ENCODE data around the gene TMEM86A.
A peak's percentile ranks its signal among the peaks of the same experiment; 100 is the strongest.
"Not testable (repeated sequence)": the region's sequence is repeated elsewhere in the genome, so short reads cannot be mapped to it uniquely, and the experiment has no call there.

Gene TMEM86A, protein sequence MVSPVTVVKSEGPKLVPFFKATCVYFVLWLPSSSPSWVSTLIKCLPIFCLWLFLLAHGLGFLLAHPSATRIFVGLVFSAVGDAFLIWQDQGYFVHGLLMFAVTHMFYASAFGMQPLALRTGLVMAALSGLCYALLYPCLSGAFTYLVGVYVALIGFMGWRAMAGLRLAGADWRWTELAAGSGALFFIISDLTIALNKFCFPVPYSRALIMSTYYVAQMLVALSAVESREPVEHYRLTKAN

DNA sequence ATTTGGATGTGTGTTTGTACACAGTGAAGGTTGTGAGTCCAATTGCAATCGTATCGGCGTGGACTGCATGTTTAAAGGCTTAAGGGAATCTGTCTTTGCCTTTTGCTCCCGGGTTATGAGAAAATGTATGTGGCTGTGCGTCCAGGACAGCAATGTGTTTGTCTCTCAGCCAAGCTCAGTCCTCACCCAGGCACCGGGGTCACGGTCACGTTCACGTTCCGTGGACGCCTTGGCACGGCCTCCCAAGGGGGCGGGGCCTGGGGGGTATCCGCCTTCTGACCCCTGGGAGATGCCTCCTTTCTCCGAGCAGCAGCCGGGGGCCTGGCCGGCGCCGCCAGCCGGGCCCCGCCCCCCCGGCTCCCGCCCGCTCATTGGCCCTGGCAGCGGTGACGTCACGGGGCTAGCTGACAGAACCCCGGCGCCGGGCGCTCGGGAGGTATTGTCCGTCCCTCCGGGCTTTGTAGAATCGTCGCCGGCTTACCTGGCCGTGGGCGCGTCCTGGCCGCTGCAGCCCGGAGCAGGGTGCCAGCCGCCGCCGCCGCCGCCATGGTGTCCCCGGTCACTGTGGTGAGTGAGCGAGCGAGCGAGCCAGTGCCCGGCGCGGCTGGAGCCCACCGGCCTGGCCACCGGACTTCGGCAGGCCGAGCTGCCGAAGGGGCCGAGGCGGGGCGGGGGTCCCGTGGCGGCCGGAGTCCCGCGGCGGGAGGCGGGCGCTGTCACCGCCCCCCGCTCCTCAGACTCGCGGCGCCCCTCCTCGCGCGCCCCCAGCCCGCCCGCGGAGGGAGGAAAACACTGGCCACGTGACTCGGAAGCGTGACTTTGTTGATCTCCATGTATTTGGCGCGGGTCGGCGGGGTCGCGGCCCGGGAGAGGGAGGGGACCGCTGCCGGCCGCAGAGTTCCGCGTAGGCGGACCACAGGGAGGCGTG is at the start of gene TMEM86A:
TMEM86A (plus strand) TSS at position 439 of the 928 bp plus-strand sequence; CDS start at position 547, 108 bp downstream.
- peak; percentile 87 for DNase-seq

DNA sequence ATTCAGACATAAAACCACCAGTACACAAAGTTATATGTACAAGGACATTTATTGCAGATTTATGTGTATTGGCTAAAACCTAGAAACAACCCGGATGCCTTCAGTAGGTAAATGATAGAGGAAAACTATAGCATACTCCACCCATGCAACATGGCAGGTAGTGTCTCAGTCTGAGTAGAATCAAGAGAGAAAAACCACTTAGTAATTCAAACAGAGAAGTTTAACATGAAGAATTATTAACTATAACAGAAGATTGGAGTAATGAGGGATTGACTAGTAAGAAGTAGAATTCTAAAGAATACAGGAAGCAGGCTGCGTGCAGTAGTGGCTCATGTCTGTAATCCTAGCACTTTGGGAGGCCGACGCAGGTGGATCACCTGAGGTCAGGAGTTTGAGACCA is 48.2 kb upstream of the TMEM86A start:
- no peak for DNase-seq

DNA sequence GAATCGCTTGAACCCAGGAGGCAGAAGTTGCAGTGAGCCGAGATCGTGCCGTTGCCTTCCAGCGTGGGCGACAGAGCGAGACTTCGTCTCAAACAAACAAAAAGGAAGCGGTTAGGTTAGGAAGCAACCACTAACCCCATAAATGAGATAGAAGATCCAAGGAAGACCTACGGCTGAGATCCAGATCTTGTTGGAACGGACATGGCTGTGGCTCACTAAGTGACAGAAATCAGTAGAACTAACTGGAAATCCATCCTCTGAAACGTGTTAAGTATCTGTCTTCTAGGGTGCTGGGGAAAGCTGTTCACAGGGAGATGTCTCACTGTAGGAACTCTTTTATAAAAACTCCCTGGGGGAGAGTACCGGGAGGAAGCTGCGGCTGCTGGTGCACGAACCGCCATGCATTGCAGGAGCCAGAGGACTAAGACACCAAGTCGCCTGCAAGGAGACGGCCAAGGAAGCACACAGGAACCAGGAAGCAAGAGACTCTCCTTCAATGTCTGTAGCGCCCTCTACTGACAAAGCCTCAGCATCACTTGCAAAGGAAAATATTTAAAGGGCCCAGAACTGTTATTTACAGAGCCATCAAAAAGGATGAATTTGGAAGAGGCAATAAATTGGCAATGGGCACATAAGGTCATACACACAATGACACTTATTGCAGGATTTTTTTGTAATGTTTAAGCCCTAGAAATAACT is 47.6 kb upstream of the TMEM86A start:
- peak; percentile 36 for DNase-seq

DNA sequence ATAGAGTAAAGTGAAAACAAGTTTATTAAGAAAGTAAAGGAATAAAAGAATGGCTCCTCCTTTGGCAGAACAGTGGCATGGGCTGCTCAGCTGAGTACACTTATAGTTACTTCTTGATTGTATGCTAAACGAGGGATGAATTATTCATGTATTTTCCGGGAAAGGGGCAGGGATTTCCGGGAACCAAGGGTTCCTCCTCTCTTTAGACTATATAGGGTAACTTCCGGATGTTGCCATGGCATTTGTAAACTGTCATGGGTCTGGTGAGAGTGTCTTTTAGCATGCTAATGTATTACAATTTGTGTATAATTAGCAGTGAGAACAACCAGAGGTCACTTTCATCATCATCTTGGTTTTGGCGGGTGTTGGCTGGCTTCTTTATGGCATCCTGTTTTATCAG is 40.9 kb upstream of the TMEM86A start:
- DNase-seq, result no peak

DNA sequence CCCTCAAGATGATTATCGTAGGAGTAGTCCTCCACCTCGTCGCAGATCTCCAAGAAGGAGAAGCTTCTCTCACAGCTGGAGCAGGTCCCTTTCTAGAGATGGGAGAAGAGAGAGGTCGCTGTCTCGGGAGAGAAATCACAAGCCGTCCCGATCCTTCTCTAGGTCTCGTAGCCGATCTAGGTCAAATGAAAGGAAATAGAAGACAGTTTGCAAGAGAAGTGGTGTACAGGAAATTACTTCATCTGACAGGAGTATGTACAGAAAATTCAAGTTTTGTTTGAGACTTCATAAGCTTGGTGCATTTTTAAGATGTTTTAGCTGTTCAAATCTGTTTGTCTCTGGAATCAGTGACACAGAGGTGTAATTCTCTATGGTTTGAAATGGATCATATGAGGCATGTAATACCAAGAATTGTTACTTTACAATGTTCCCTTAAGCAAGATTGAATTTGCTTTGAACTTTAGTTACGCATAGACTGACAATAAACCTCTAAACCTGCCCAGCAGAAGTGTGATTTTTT is 33.2 kb upstream of the TMEM86A start:
- not testable (repeated sequence) for DNase-seq

DNA sequence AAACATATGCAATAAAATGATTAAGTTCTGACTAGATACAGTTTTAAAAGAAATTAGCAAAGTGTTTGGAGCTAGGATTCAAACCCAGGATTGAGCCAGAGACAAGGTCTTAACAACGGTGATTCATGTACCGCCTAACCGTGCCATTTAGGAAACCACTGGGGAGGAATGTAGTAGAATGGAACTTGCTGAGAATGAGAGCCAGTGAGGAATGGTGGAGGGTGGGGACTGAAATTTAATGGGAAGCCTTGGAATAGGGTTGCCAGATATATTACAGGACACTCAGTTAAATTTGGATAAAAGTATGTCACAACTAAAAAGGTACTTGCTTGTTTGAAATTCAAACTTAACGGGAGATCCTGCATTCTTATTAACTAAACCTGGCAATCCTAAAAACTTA is 30.4 kb upstream of the TMEM86A start:
- no peak for DNase-seq

DNA sequence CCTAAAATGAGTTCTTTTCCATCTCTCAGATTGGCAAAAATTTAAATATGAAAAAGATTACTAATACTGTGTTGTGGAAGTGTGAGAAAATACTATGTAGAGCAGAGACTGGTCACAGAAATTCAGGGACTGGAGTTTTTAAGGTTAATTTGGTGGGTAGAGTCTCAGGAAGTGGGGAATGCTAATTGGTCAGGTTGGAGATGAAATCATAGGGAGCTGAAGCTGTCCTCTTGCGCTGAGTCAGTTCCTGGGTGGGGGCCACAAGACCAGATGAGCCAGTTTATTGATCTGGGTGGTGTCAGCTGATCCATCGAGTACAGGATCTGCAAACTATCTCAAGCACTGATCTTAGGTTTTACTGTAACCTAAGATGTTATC is 29.4 kb upstream of the TMEM86A start:
- DNase-seq, result peak; percentile 14

DNA sequence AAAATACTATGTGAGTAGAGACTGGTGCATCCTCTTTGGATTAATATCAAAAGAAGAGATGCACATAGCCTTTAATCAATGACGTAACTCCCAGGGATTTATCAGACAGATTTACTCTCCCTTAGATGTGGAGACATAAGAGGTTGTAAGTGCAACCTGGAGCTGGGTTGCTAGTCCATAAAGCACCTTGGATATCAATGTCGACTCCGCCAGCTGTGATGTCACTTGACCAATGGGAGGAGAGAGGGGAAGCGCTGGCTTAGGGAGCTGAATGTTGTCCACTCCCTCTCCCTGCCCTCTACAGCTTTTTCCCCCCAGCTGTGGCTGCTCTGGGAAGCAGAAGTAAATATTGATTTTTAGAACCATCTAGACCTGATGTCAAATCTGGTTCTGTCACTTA is 28.9 kb upstream of the TMEM86A start:
- DNase-seq, result no peak

DNA sequence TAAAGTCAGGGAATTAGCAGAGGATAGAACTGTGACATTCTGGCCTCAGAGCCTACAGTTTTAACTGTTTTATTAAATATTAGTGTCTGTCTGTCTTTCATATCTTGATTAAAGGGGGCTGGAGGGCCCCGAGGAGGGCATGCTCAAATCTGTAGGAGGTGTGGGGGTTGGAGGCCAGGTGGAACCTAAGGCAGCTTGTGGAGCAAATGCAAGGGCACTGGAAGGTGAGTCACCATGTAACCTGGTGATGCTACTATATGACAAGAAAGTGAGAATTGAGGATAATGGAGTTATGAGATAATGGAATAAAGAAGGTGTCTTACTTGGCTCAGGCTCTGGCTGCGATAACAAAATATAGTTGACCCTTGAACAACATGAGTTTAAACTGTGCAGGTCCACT is 27.3 kb upstream of the TMEM86A start:
- peak; percentile 10 for DNase-seq

DNA sequence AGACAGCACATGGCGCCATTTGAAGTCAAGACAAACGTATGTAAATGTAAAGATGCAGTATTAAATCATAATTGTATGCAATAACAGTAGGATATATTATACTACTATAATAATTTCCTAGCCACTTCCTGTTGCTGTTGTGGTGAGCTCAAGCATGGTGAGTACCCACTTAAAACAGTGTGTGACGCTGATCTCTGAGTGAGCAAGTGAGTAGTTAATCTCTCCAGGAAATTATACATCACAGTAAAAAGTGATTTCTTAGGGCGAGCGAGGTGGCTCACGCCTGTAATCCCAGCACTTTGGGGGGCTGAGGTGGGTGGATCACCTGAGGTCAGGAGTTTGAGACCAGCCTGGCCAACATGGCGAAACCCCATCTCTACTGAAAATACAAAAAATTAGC is 26.4 kb upstream of the TMEM86A start:
- DNase-seq, result peak; percentile 32

DNA sequence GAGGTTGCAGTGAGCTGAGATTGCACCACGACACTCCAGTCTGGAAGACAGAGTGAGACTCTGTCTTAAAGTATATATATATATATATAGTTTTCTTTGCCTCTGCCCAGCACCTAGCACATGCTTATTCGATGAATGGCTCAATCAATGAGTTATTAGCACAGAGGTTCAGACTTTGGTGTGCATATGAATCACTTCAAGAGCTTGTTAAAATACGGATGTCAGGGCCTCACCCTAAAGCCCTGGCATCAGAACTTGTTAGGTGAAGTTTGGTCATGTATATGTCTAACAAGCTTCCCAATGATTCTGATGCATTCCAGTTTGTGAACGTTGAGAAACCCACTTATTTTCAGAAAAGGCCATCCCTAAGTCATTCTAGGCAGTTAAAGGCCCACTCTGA is 21.8 kb upstream of the TMEM86A start:
- DNase-seq, result no peak

DNA sequence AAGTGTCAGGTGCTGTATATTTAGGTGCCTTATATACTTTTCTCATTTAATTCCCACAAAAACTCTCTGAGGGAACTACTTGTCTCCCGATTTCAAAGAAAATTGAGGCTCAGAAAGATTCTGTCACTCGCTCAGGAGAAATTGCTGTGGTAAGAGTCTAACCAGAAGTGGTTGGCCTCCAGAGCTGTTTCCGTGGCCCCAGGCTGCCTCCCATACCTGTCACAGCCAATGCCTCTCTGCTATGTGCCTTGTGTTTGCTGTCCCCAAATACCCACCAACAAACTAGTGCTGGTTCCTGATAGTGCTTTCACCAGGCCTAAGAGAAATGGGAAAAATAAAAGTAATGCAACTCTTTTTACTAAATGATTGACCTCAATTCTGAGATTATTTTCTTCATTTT is 21.0 kb upstream of the TMEM86A start:
- no peak for DNase-seq

DNA sequence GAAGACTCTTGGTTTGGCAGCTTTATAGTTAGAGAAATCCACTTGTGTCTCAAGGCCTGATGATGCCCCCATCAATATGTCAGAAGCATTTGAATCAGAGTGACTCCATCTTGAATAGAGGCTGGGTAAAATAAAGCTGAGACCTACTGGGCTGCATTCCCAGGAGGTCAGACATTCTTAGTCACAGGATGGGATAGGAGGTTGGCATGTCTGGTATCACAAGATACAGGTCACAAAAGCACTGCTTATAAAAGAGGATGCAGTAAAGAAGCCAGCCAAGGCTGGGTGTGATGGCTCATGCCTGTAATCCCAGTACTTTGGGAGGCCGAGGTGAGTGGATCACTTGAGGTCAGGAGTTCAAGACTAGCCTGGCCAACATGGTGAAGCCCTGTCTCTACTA is 16.6 kb upstream of the TMEM86A start:
- DNase-seq, result not testable (repeated sequence)

DNA sequence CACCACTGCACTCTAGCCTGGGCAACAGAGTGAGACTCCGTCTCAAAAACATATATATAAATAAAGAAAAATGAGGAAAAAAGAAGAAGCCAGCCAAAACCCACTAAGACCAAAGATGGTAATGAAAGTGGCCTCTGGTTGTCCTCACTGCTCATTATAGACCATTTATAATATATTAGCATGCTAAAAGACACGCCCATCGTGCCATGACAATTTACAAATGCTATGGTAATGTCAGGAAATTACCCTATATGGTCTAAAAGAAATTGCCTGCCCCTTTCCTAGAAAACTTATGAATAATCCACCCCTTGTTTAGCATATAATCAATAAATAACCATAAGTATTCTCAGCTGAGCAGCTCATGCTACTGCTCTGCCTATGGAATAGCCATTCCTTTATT is 16.1 kb upstream of the TMEM86A start:
- no peak for DNase-seq

DNA sequence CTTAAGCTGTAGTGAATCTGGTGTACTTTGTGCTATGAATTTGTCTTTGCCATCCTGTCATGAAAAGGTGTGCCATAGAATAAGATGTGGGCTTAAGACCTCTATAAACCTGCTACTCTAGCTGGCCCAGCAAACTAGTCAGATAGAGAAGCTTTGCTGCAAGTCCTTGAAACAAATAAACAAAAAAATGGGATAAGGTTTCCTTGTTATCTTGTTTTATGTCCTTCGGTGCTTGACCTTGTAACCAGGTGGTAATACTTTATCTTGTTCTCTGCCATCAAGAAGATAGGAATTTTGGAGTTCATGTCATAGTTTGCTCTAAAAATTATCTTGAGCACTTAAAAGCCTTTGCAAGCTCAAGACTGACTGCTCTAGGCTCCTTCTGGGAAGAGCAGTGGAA is 14.3 kb upstream of the TMEM86A start:
- DNase-seq, result no peak

DNA sequence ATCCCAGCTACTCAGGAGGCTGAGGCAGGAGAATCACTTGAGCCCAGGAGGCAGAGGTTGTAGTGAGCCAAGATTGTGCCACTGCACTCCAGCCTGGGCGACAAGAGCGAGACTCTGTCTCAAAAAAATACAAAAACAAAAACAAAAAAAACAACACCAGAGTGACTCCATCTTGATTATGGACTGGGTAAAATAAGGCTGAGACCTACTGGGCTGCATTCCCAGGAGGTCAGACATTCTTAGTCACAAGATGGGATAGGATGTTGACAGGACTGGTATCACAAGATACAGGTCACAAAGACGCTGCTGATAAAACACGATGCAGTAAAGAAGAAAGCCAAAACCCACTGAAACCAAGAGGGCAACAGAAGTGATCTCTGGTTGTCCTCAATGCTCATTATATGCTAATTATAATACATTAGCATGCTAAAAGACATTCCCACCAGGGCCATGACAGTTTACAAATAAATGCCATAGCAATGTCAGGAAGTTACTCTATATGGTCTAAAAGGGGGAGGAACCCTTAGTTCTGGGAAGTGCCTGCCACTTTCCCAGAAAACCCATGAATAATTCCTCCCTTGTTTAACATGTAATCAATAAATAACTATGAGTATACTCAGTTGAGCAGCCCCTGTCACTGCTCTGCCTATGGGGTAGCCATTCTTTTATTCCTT is 7.0 kb upstream of the TMEM86A start:
- DNase-seq, result not testable (repeated sequence)

DNA sequence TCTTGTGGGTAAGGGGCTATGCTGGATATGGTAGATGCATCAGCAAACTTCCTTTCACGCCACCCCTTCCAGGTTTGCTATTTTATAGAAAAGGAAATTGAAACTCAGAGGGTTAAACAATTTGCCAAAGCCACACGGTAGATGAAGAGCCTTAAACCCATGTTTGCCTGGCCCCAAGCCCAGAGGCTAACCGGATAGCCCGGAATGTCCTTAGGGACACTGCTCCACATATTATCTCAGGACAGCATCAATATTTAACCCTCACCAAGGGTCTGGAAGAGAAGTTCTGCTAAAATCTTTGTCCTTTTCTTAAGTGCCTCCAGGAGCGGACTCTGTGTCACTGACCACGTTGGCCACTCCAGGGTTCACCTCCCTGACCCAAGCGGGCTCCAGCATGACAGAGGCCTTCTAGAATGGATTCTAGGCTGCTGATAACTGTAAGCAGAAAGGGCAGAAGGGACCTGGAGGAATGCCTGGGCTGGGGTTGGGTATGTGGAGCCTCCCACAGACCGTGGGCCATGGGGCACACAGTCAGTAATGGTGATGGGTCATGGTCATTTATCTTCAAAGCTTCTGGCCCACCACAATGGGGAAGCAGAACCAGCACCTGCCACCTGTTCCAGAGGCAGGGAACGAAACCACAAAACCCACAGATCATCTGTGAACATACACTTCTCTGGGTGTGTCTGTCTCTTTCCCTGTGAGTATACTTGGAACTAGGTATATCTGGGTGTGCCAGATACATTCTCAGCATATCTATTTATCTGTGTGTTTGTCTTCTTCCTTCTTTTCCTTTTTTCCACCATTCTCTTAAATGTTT is 5.4 kb upstream of the TMEM86A start:
- no peak for DNase-seq

DNA sequence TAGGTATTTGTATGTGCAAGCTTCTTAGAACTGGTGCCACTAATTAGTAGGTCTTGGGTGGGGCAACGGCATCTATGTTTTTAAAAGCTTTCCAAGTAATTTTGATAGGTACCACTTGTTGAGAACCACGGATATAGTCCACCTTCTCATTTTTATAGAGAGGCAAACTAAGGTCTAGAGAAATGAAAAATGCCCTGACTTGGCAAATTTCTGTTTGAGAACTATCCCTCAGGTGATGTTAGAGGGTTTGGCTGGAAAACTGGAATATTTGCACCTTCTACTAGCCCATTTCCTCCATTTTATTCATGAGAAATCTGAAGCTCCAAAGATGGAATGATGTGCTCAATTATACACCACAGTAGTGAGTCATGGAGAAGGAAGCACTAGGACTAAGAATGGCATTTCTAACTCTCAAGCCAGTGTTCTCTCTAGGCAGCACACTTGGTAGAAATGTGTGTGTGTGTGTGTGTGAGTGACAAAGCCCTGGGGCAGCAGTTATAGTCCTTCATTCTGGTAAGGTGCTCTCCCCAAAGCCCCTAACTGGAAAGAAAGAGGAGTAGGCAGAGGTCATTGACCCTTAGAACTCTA is 1.8 kb upstream of the TMEM86A start:
- DNase-seq, result no peak

DNA sequence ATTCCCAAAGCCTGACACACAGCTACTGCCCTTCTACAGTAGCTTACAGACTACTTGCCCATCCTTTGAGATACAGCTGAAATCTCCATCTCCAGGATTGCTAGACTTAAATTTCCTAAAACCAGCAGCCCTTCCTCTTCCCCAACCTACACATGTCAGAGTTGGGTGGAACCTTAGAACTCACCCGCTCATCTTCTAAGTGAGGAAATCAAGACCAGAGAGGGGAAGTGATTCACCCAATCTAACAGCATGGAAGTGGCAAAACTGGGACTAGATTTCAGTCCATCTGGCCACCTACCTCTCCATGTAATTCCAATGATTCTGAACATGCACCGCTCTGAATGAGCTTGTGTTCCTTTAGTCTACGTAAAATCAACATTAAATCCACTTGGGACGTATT is 1.0 kb upstream of the TMEM86A start:
- DNase-seq, result no peak

DNA sequence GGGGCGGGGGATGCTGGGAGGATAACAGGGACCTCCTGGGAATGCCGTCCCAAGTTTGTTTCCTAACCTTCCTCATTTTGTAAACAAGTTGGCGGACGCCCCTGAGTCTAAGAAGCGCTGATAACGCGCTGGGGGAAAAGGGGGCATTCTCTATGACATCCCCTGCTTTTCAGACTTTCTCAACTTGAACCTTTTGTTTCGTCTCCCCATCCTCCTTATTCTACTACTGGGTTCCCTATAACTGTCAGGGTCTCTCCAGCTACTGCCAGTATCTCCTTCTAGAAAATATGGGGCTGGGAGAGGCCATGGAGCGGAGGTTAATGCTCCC is 654 bp downstream of the TMEM86A start:
- no peak for DNase-seq

DNA sequence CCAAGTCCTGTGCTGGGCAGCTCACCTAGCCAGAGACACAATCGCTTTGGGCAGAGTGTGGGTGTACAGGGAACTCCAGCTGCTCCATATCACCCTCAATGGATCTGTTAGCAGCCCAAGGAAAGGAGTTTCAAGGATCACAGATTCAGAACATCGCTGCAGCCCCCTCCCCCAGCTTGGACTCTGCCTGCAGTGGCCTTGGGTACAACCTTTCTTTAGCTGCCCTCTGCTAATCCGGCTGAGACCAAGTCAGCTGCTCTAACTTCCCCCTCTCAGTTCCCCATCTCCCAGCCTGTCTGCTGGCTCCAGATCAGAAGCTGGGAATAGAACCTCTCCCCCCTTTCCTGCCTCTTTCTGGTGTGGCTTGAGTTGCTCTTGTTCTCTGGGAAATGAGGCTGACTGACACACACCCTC is 1.3 kb downstream of the TMEM86A start:
- no peak for DNase-seq

DNA sequence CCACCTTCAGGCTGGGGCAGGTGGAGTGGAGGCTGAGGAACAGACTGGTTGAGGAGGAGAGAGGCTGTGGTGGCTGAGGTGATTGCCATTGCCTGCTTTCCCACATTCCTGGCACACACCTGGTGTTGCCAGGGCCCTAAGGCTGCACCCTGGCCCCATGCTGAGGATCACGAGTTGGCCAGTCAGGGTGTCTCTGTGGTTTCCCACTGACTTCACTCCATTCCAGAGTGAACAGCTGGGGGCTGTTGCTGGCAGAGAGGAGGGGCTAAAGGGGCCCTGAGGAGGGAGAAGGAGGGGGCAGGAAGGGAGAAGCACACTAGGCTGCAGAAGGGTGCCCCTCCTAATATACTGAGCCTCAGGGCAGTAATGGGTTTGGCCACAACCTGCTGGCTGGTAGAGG is 1.8 kb downstream of the TMEM86A start:
- no peak for DNase-seq

Data from stimulated activated CD4-positive, alpha-beta T cell treated with anti-CD3 and anti-CD28 coated beads, Interleukin-1b, Interleukin-23, amount 100 ng/mL, for 48 hours (primary cell).